HEK293 (cell line): Measurements from ENCODE around the gene BICD1.

ENCODE experiments used
- CTCF ChIA-PET: fragments of 350-600 bp; formaldehyde crosslinking; extraction: SDS; loops from one replicate; lab custom pipeline; 2021; ENCODE audit warnings: antibody characterized with exemption; lab: Yijun Ruan, JAX
- POLR2A ChIA-PET: fragments of 300-600 bp; formaldehyde crosslinking; extraction: SDS; loops from one replicate; lab custom pipeline; 2020; ENCODE audit warnings: antibody characterized with exemption, inconsistent platforms; lab: Yijun Ruan, JAX
- H3K27ac ChIP-seq: fragments of 200-500 bp; sonication (Bioruptor generic); 2 replicates; pipeline ENCODE4 v1.5.1; 2014; ENCODE audit warnings: low read depth, low read length, control low read depth, inconsistent platforms; ENCODE audit errors: extremely low read depth
- H3K36me3 ChIP-seq, 2 experiments: fragments of 200-500 bp in 1 of 2; sonication (Bioruptor generic) in 1 of 2; 1 replicate in 1 of 2; 2 replicates in 1 of 2; pipeline ENCODE4 v1.5.1; 2014 to 2017; ENCODE audit warnings: inconsistent platforms in 2 of 2, low read length in 2 of 2; ENCODE audit not compliant: control insufficient read depth in 2 of 2, insufficient read depth in 1 of 2
- H3K4me1 ChIP-seq: fragments of 200-500 bp; sonication (Bioruptor generic); 2 replicates; pipeline ENCODE4 v1.5.1; 2014; ENCODE audit warnings: mild to moderate bottlenecking, low read length, inconsistent platforms; ENCODE audit not compliant: control insufficient read depth, insufficient read depth
- H3K4me3 ChIP-seq: 2 replicates; pipeline ENCODE4 v1.5.1; 2011; ENCODE audit warnings: low read depth, mild to moderate bottlenecking, control low read depth, low read length, moderate library complexity
- H3K9me3 ChIP-seq: fragments of 200-500 bp; sonication (Bioruptor generic); 2 replicates; pipeline ENCODE4 v1.5.1; 2014; ENCODE audit warnings: low read depth, low read length, inconsistent platforms; ENCODE audit not compliant: control insufficient read depth, insufficient read depth
- KLF10 ChIP-seq: fragments of 450-650 bp; IDR thresholded peaks from 2 replicates; pipeline ENCODE4 v1.5.1; 2018; ENCODE audit warnings: missing biosample characterization, mild to moderate bottlenecking, missing genetic modification characterization
- MEIS1 ChIP-seq: sonication (generic); formaldehyde crosslinking; IDR thresholded peaks from 2 replicates; pipeline ENCODE4 v1.8.1; 2022; ENCODE audit warnings: missing genetic modification reagents, mild to moderate bottlenecking, borderline replicate concordance
- MYNN ChIP-seq: fragments of 450-650 bp; formaldehyde crosslinking; IDR thresholded peaks from 2 replicates; pipeline ENCODE4 v1.5.1; 2016; ENCODE audit warnings: missing biosample characterization, missing genetic modification characterization, borderline replicate concordance
- OVOL3 ChIP-seq: fragments of 450-650 bp; formaldehyde crosslinking; IDR thresholded peaks from 2 replicates; pipeline ENCODE4 v1.5.1; 2016; ENCODE audit warnings: missing biosample characterization, missing genetic modification characterization
- PRDM6 ChIP-seq: fragments of 450-650 bp; formaldehyde crosslinking; IDR thresholded peaks from 2 replicates; pipeline ENCODE4 v1.5.1; 2017; ENCODE audit warnings: missing biosample characterization, missing genetic modification characterization
- SCRT1 ChIP-seq: fragments of 450-650 bp; formaldehyde crosslinking; IDR thresholded peaks from 2 replicates; pipeline ENCODE4 v1.5.1; 2016; ENCODE audit warnings: missing biosample characterization, missing genetic modification characterization, borderline replicate concordance
- SP2 ChIP-seq: fragments of 450-650 bp; formaldehyde crosslinking; IDR thresholded peaks from 2 replicates; pipeline ENCODE4 v1.5.1; 2016; ENCODE audit warnings: missing biosample characterization, missing genetic modification characterization
- WT1 ChIP-seq: fragments of 450-650 bp; formaldehyde crosslinking; IDR thresholded peaks from 2 replicates; pipeline ENCODE4 v1.5.1; 2016; ENCODE audit warnings: missing biosample characterization, missing genetic modification characterization
- ZNF10 ChIP-seq: fragments of 450-650 bp; formaldehyde crosslinking; IDR thresholded peaks from 2 replicates; pipeline ENCODE4 v1.5.1; 2017; ENCODE audit warnings: missing biosample characterization, missing genetic modification characterization
- ZNF174 ChIP-seq: fragments of 450-650 bp; formaldehyde crosslinking; IDR thresholded peaks from 2 replicates; pipeline ENCODE4 v1.5.0; 2017; ENCODE audit warnings: missing biosample characterization, mild to moderate bottlenecking, missing genetic modification characterization
- ZNF26 ChIP-seq: fragments of 450-650 bp; formaldehyde crosslinking; IDR thresholded peaks from 2 replicates; pipeline ENCODE4 v1.5.1; 2016; ENCODE audit warnings: missing biosample characterization, missing genetic modification characterization
- ZNF596 ChIP-seq: fragments of 450-650 bp; IDR thresholded peaks from 2 replicates; pipeline ENCODE4 v1.5.0; 2018; ENCODE audit warnings: missing biosample characterization, mild to moderate bottlenecking, missing genetic modification characterization, moderate library complexity
- ZNF600 ChIP-seq: fragments of 450-650 bp; formaldehyde crosslinking; IDR thresholded peaks from 2 replicates; pipeline ENCODE4 v1.5.1; 2016; ENCODE audit warnings: missing biosample characterization, missing genetic modification characterization
- ZNF624 ChIP-seq: fragments of 450-650 bp; formaldehyde crosslinking; IDR thresholded peaks from 2 replicates; pipeline ENCODE4 v1.5.1; 2017; ENCODE audit warnings: missing biosample characterization, missing genetic modification characterization
- ZNF645 ChIP-seq: fragments of 450-650 bp; formaldehyde crosslinking; IDR thresholded peaks from 2 replicates; pipeline ENCODE4; 2016; ENCODE audit warnings: missing biosample characterization, missing genetic modification characterization
- ZNF677 ChIP-seq: fragments of 450-650 bp; IDR thresholded peaks from 2 replicates; pipeline ENCODE4 v1.5.0; 2018; ENCODE audit warnings: missing biosample characterization, mild to moderate bottlenecking, missing genetic modification characterization, moderate library complexity
- ZNF707 ChIP-seq: fragments of 450-650 bp; formaldehyde crosslinking; IDR thresholded peaks from 2 replicates; pipeline ENCODE4 v1.5.1; 2016; ENCODE audit warnings: missing biosample characterization, missing genetic modification characterization
- ZNF785 ChIP-seq: fragments of 450-650 bp; formaldehyde crosslinking; IDR thresholded peaks from 2 replicates; pipeline ENCODE4 v1.5.1; 2016; ENCODE audit warnings: missing biosample characterization, missing genetic modification characterization
- ZSCAN30 ChIP-seq: fragments of 450-650 bp; IDR thresholded peaks from 2 replicates; pipeline ENCODE4 v1.5.1; 2018; ENCODE audit warnings: missing biosample characterization, mild to moderate bottlenecking, missing genetic modification characterization, moderate library complexity

BICD1 gene

GRCh38 chr12:32118806-32119205 is 12.2 kb downstream of the BICD1 start:
- Histone ChIP-seq H3K4me3 (no peak overlapping the region), H3K27ac (no peak overlapping the region), H3K4me1 (peaks cover 17% of the 10 kb centered on the region), H3K36me3 (no peaks in the 10 kb centered on the region), H3K9me3 (no peaks in the 10 kb centered on the region)
- TF ChIP-seq KLF10 (no peak), ZSCAN30 (no peak), MYNN (tag by site-specific recombination) (no peak), ZNF10 (no peak), SCRT1 (tag by site-specific recombination) (no peak), ZNF624 (no peak), ZNF174 (tag by site-specific recombination) (no peak), SP2 (tag by site-specific recombination) (no peak), ZNF707 (tag by site-specific recombination) (no peak), ZNF677 (tag by site-specific recombination) (no peak), OVOL3 (tag by site-specific recombination) (no peak)
- ChIA-PET POLR2A (no interaction called here), CTCF (interaction anchor here (0.6 kb wide), 1 partner anchor 272 kb away, joined by 3 read pairs; no protein-coding TSS in a partner anchor)

GRCh38 chr12:32120419-32120818 is 13.8 kb downstream of the BICD1 start:
- ChIA-PET CTCF (interaction anchor here (0.7 kb wide), 1 partner anchor 35 kb away, joined by 6 read pairs; no protein-coding TSS in a partner anchor), POLR2A (interaction anchor here (0.6 to 1.6 kb wide), 3 partner anchors 13 to 269 kb away, joined by 3 to 4 read pairs (median 4); no protein-coding TSS in a partner anchor)
- Histone ChIP-seq H3K27ac (no peak overlapping the region), H3K4me1 (peaks cover 14% of the 10 kb centered on the region; the same call in 1 of the 2 replicates), H3K4me3 (no peak overlapping the region), H3K36me3 (no peaks in the 10 kb centered on the region), H3K9me3 (no peaks in the 10 kb centered on the region)
- no peak for TF ChIP-seq ZNF26
- 0 out of 2 replicates have a peak, but pooled peaks have one; percentile 44 for TF ChIP-seq ZNF596 (tag by site-specific recombination)

- Histone ChIP-seq H3K4me3 (no peak overlapping the region), H3K9me3 (no peaks in the 10 kb centered on the region), H3K4me1 (peaks cover 8% of the 10 kb centered on the region; the same call in 1 of the 2 replicates), H3K27ac (no peak overlapping the region)
- POLR2A ChIA-PET, result interaction anchor here (0.8 kb wide), 1 partner anchor 187 kb away, joined by 3 read pairs; no protein-coding TSS in a partner anchor
- TF ChIP-seq MYNN (tag by site-specific recombination) (no peak), ZNF600 (tag by site-specific recombination) (0 out of 2 replicates have a peak, but pooled peaks have one; percentile 40), ZNF785 (tag by site-specific recombination) (no peak), PRDM6 (tag by site-specific recombination) (no peak), WT1 (tag by site-specific recombination) (0 out of 2 replicates have a peak, but pooled peaks have one; percentile 32), ZNF645 (tag by site-specific recombination) (no peak), MEIS1 (CRISPR knock-in tag) (no peak), ZNF707 (tag by site-specific recombination) (no peak)
- TF ChIP-seq, all 188 proteins: peak for 2
- CTCF ChIA-PET, result no interaction called here
- no peaks in the 10 kb centered on the region; a peak in 1 of 3 replicates for H3K36me3 ChIP-seq
Observed at GRCh38 chr12:32124637-32125036, 18.0 kb downstream of the BICD1 start.
